KBM-7 (cell line): ENCODE measurements around the gene ITGB8.
"Not testable (repeated sequence)": the region's sequence is repeated elsewhere in the genome, so short reads cannot be mapped to it uniquely, and the experiment has no call there.

Experiments used
- DNase-seq: peaks from one replicate; pipeline ENCODE4 v3.0.0-alpha.2; 2015
- in situ Hi-C: fragments of 300-500 bp; cut with MboI; formaldehyde crosslinking; loops from 2 replicates; pipeline ENCODE4 v1.14.3; 2020; ENCODE audit warnings: low sequenced_read_pairs, low pct_unique_long_range_greater_than_20kb, mixed read lengths

Gene ITGB8

GRCh38 chr7:20359341-20359963 is 28.8 kb downstream of the ITGB8 start:
- no peak for DNase-seq
- in situ Hi-C loops: no loop called here

GRCh38 chr7:20362574-20363253 is 32.0 kb downstream of the ITGB8 start:
- in situ Hi-C loops: no loop called here
- no peak for DNase-seq

GRCh38 chr7:20364571-20365196 is 34.0 kb downstream of the ITGB8 start:
- in situ Hi-C loops: no loop called here
- no peak for DNase-seq

- in situ Hi-C loops: no loop called here
- no peak for DNase-seq
These were observed 34.8 kb downstream of the ITGB8 start for GRCh38 chr7:20365486-20365885.

- in situ Hi-C loops: no loop called here
- DNase-seq: peak; percentile 35
These were observed 43.7 kb downstream of the ITGB8 start for GRCh38 chr7:20374399-20374798.

GRCh38 chr7:20376796-20377195 is 46.1 kb downstream of the ITGB8 start:
- no peak for DNase-seq

GRCh38 chr7:20381406-20382034 is 50.8 kb downstream of the ITGB8 start:
- no peak for DNase-seq
- in situ Hi-C loops: no loop called here

More at GRCh38 chr7:20376796-20377195, 46.1 kb downstream of the ITGB8 start:
- in situ Hi-C loops: no loop called here

GRCh38 chr7:20383351-20383750 is 52.7 kb downstream of the ITGB8 start:
- no peak for DNase-seq
- in situ Hi-C loops: no loop called here

GRCh38 chr7:20385126-20385525 is 54.4 kb downstream of the ITGB8 start:
- DNase-seq: no peak
- in situ Hi-C loops: no loop called here

- in situ Hi-C loops: no loop called here
These were observed 57.4 kb downstream of the ITGB8 start for GRCh38 chr7:20388084-20388483.

GRCh38 chr7:20389192-20389591 is 58.5 kb downstream of the ITGB8 start:
- DNase-seq: peak; percentile 80
- in situ Hi-C loops: not testable (repeated sequence)

More at GRCh38 chr7:20388084-20388483, 57.4 kb downstream of the ITGB8 start:
- DNase-seq: no peak

- in situ Hi-C loops: no loop called here
- no peak for DNase-seq
These were observed 62.4 kb downstream of the ITGB8 start for GRCh38 chr7:20393021-20393610.

- in situ Hi-C loops: no loop called here
- DNase-seq: no peak
These were observed 62.9 kb downstream of the ITGB8 start for GRCh38 chr7:20393616-20394015.

GRCh38 chr7:20394284-20394683 is 63.6 kb downstream of the ITGB8 start:
- in situ Hi-C loops: no loop called here
- no peak for DNase-seq

GRCh38 chr7:20395104-20395503 is 64.4 kb downstream of the ITGB8 start:
- no peak for DNase-seq
- in situ Hi-C loops: no loop called here

- DNase-seq: no peak
- in situ Hi-C loops: no loop called here
These were observed 64.8 kb downstream of the ITGB8 start for GRCh38 chr7:20395511-20395910.

- no peak for DNase-seq
- in situ Hi-C loops: no loop called here
These were observed 68.8 kb downstream of the ITGB8 start for GRCh38 chr7:20399521-20399920.

- in situ Hi-C loops: no loop called here
- no peak for DNase-seq
These were observed 71.4 kb downstream of the ITGB8 start for GRCh38 chr7:20401861-20402746.

GRCh38 chr7:20402747-20403230 is 72.1 kb downstream of the ITGB8 start:
- in situ Hi-C loops: no loop called here

More at GRCh38 chr7:20402747-20403230, 72.1 kb downstream of the ITGB8 start:
- no peak for DNase-seq
